Spleen (tissue), 11 donors: Measurements from ENCODE around the gene WDR48. TPM values are rescaled to one million over a fixed set of nuclear protein-coding genes. Genes with fewer than 3 reads are reported as not detected.

Source experiments
- DNase-seq: peaks from one replicate; pipeline ENCODE4 v3.0.0-alpha.2; 2020
- H3K27ac ChIP-seq, 8 donors: fragments of 200-600 bp; sonication (generic) in 7 of 8; 1 replicate in 4 of 8; 2 replicates in 4 of 8; pipeline versions ENCODE4 v1.5.0 to v1.8.0; 2016 to 2021; ENCODE audit warnings: inconsistent platforms in 4 of 8, mild to moderate bottlenecking in 4 of 8, moderate library complexity in 1 of 8
- H3K27me3 ChIP-seq, 7 donors: fragments of 200-600 bp; sonication (generic) in 6 of 7; replicated peaks in 1 of 7; 1 replicate in 4 of 7; 2 replicates in 3 of 7; pipeline versions ENCODE4 v1.5.0 to v1.8.0; 2016 to 2021; ENCODE audit warnings: inconsistent platforms in 3 of 7, mild to moderate bottlenecking in 1 of 7
- H3K36me3 ChIP-seq, 6 donors: fragments of 200-600 bp; sonication (generic) in 5 of 6; 1 replicate in 4 of 6; 2 replicates in 2 of 6; pipeline versions ENCODE4 v1.5.0 to v1.8.0; 2016 to 2021; ENCODE audit warnings: inconsistent platforms in 2 of 6
- H3K4me1 ChIP-seq, 6 donors: fragments of 200-600 bp; sonication (generic) in 5 of 6; 1 replicate in 3 of 6; 2 replicates in 3 of 6; pipeline versions ENCODE4 v1.5.0 to v1.8.0; 2016 to 2021; ENCODE audit warnings: inconsistent platforms in 3 of 6
- H3K4me3 ChIP-seq, 8 donors: fragments of 200-600 bp; sonication (generic) in 7 of 8; 1 replicate in 4 of 8; 2 replicates in 4 of 8; pipeline versions ENCODE4 v1.5.0 to v1.8.0; 2016 to 2021; ENCODE audit warnings: inconsistent platforms in 4 of 8, mild to moderate bottlenecking in 4 of 8, moderate library complexity in 2 of 8
- H3K9me3 ChIP-seq, 8 donors: fragments of 200-600 bp; sonication (generic) in 7 of 8; 1 replicate in 4 of 8; 2 replicates in 4 of 8; pipeline versions ENCODE4 v1.5.0 to v1.8.0; 2016 to 2021; ENCODE audit warnings: inconsistent platforms in 4 of 8
- POLR2A ChIP-seq, 3 donors: fragments of 450-650 bp; IDR thresholded peaks; one replicate each; pipeline ENCODE4 v1.5.1; 2017; ENCODE audit warnings: antibody characterized with exemption in 3 of 3, mild to moderate bottlenecking in 1 of 3
- POLR2AphosphoS5 ChIP-seq, 3 donors: sonication (generic); formaldehyde crosslinking; IDR thresholded peaks; one replicate each; pipeline ENCODE4 v1.5.1; 2017; ENCODE audit warnings: antibody characterized with exemption in 3 of 3
- WGBS, 5 donors: extraction: QIAGEN DNeasy Blood & Tissue Kit in 3 of 5; methylation state at CpG; one replicate each; pipeline versions ENCODE4 v1.1.5 to v1.1.7; 2013 to 2018; 5-methylcytosine and 5-hydroxymethylcytosine counted together
- intact Hi-C: fragments of 100-400 bp; cut with DNase I; formaldehyde crosslinking; loops from one replicate; pipeline ENCODE4 v1.15.0; 2023; ENCODE audit warnings: low total_unique reads
- polyA plus RNA-seq, 3 donors: library from polyadenylated mRNA; stranded (reverse); fragments of 200-250 nt; gene quantifications; one replicate each; pipeline ENCODE4 v1.2.1, GENCODE V29; 2013
- total RNA-seq, 7 donors: library from RNA; depleted of rRNA in 3 of 7; stranded (reverse); fragments of >200 nt in 3 of 7; fragmentation: NEBNext Ultra II Directional in 4 of 7; extraction: Animal tissue kit (Norgen Biotek cat#: 25700) in 4 of 7; gene quantifications; one replicate each; pipeline versions ENCODE4 v1.1.0 to v1.2.1, GENCODE V29; 2016 to 2021
- TF ChIP-seq, protein P1 (sequence below), 11 experiments: fragments of 200-600 bp in 7 of 11; fragments of 450-650 bp in 4 of 11; sonication (generic) in 4 of 11; IDR thresholded peaks in 8 of 11; conservative IDR thresholded peaks in 3 of 11; 1 replicate in 7 of 11; 2 replicates in 4 of 11; pipeline versions ENCODE4 v1.4.0 to v1.8.0; 2016 to 2021; ENCODE audit warnings: antibody characterized with exemption in 11 of 11, inconsistent platforms in 4 of 11, mild to moderate bottlenecking in 1 of 11
- donor health status: healthy with polysubstance abuse.
- donor health status: DM: no; HTN: no; CAD: no; lungs with moderate emphysema.
- donor health status: DM: no; HTN: no; CAD: no.
- donor health status: Bipolar disorder and iron deficiency.
- donor health status: healthy.
- donor health status: DM: no; HTN: no; CAD: no.
- donor health status: DM: yes; HTN: yes; CAD: no.

The WDR48 gene
- total and polyA plus RNA-seq, 10 donors: 11.1 to 45.0 (median 35.3) TPM

DNA sequence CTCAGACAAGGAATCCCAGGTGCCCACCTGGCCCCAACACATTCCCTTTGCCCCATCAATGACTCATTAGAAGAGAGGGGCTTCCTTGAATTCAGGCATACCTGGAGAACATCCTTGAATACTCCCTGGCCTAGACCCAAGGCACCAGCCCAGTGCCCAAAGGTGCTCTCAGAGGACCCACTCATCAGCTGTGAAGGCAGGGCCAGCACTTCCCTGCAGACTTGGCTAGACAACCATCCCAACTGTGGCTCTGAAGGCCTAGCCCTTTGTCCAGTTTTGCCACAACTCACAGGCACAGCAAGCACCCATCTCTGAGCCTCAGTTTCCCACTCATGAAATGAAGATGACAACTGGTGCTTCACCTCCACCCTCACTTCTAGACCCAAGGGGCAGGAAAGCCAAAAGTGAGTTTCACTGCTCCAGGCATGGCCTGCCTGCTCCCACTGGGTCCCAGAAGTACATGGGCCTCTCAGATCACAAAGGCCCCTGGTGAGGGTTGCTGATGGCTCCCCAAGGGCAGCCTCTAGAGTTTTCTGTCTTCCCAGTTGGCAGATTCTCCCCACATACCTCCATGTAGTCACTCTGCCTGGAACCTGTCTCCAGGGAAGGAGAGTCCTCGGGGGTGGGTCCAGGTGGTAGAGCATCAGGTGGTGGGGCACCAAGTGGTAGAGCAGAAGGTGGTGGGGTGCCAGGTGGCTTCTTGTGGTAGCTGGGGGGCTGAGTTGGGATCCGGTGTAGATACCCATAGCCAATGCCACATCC lies 48.1 kb downstream of the WDR48 start:
- Histone ChIP-seq H3K36me3 (peaks cover 0 to 81% (median 56%) of the 10 kb centered on the region in 6 donors), H3K9me3 (no peaks in the 10 kb centered on the region), H3K4me3 (no peak overlapping the region), H3K27ac (no peak overlapping the region), H3K4me1 (peaks cover 4 to 54% (median 26%) of the 10 kb centered on the region in 6 donors), H3K27me3 (no peaks in the 10 kb centered on the region)
- DNase-seq: no peak
- 86 to 98% (median 94%) methylated on average over 2 of the region's 2 CpGs for WGBS, 5 donors
- intact Hi-C loops: loop anchor here (10.0 kb wide), 1 partner anchor 195 kb away; no protein-coding TSS in a partner anchor
- no peak for TF ChIP-seq POLR2AphosphoS5 (IDR thresholded peaks at IDR 0.05)
- TF ChIP-seq, protein P1, sequence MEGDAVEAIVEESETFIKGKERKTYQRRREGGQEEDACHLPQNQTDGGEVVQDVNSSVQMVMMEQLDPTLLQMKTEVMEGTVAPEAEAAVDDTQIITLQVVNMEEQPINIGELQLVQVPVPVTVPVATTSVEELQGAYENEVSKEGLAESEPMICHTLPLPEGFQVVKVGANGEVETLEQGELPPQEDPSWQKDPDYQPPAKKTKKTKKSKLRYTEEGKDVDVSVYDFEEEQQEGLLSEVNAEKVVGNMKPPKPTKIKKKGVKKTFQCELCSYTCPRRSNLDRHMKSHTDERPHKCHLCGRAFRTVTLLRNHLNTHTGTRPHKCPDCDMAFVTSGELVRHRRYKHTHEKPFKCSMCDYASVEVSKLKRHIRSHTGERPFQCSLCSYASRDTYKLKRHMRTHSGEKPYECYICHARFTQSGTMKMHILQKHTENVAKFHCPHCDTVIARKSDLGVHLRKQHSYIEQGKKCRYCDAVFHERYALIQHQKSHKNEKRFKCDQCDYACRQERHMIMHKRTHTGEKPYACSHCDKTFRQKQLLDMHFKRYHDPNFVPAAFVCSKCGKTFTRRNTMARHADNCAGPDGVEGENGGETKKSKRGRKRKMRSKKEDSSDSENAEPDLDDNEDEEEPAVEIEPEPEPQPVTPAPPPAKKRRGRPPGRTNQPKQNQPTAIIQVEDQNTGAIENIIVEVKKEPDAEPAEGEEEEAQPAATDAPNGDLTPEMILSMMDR (IDR thresholded peaks at IDR 0.05 in 8 of 11, conservative IDR thresholded peaks at IDR 0.05 in 3 of 11): peak in 1 of 11 experiments; percentile 7
- no peak for TF ChIP-seq POLR2A (IDR thresholded peaks at IDR 0.05)

DNA sequence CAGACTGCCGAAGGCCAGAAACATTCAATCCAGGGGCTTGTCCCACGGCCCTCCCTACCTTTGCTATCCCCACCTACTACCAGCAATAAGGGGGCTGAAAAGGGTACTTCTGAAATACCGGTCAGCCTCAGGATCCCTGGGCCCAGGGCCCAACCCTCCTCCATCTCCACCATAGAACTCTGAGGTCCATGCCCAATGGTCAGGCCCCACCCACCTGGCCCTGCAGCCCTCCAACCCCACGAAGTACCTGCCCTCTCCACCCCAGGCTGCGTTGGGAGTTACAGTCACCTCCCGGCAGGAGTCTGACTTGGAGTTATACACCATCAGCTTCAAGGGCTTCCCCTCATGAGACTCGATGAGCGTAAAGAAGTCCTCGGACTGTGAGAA lies 48.7 kb downstream of the WDR48 start:
- TF ChIP-seq POLR2A (IDR thresholded peaks at IDR 0.05) (no peak), POLR2AphosphoS5 (IDR thresholded peaks at IDR 0.05) (no peak)
- TF ChIP-seq, protein P1 (IDR thresholded peaks at IDR 0.05 in 8 of 11, conservative IDR thresholded peaks at IDR 0.05 in 3 of 11): no peak
- peak overlapping the region in 1 of 8 donors; percentile 40 for H3K27ac ChIP-seq
- intact Hi-C loops: loop anchor here (10.0 kb wide), 1 partner anchor 194 kb away; no protein-coding TSS in a partner anchor
- no peaks in the 10 kb centered on the region for H3K27me3 ChIP-seq
- no peaks in the 10 kb centered on the region for H3K9me3 ChIP-seq
- H3K36me3 ChIP-seq: peaks cover 0 to 75% (median 51%) of the 10 kb centered on the region in 6 donors
- H3K4me3 ChIP-seq: no peak overlapping the region
- DNase-seq: no peak
- WGBS, 5 donors: 93 to 96% (median 96%) methylated on average over 9 of the region's 9 CpGs
- peaks cover 7 to 60% (median 31%) of the 10 kb centered on the region in 6 donors for H3K4me1 ChIP-seq

DNA sequence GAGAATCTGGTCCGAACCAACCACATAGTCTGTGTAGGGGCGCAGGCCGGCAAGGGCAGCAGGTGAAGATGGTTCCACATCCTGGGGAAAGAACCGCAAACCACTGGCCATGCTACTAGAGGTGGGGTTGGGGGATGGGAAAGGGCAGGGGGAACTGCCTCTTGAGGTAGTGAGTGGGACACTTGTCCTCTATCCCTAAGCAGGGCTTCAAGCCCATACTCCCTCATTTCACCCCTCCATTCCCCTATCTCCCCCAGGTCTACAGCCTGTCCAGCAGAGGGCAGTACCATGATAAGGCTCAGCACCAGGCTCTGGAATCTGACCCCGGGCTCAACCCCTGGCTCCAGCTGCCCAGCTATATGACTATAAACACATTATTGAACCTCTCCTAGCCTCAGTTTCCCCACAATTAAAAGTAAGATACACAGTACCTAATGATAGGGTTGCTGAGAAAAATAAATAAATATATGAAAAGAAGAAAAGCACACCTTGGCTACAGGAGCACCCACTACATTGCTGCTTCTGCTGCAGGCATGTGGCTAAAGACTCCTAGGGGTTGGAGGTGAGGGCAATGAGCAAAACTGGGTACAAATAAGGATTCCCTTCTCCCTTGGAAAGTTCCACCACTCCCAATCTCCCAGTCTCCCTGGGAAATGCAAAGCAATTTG lies 49.3 kb downstream of the WDR48 start:
- TF ChIP-seq POLR2AphosphoS5 (IDR thresholded peaks at IDR 0.05): peak in 1 of 3 donors; percentile 25
- TF ChIP-seq, protein P1 (IDR thresholded peaks at IDR 0.05 in 8 of 11, conservative IDR thresholded peaks at IDR 0.05 in 3 of 11): peak; percentile 59 to 86 (median 76)
- TF ChIP-seq POLR2A (IDR thresholded peaks at IDR 0.05): no peak
- H3K9me3 ChIP-seq: no peaks in the 10 kb centered on the region
- peak; percentile 85 for DNase-seq
- peak overlapping the region in 2 of 8 donors; percentile 11 to 93 for H3K27ac ChIP-seq
- peaks cover 0 to 68% (median 44%) of the 10 kb centered on the region in 6 donors for H3K36me3 ChIP-seq
- no peak overlapping the region for H3K4me3 ChIP-seq
- intact Hi-C loops: loop anchor here (10.0 kb wide), 1 partner anchor 194 kb away; no protein-coding TSS in a partner anchor
- 78 to 84% (median 83%) methylated on average over 5 of the region's 5 CpGs for WGBS, 5 donors
- H3K27me3 ChIP-seq: no peaks in the 10 kb centered on the region
- peaks cover 14 to 67% (median 38%) of the 10 kb centered on the region in 6 donors for H3K4me1 ChIP-seq
